ENCODE results near the gene LTK. TPM values are rescaled to one million over a fixed set of nuclear protein-coding genes. Genes with fewer than 3 reads are reported as not detected.

The LTK gene
- under 1 TPM in 3 of 4 donors, not detected in 1; 0.13 to 0.79 (median 0.22) TPM for total RNA-seq

DNA sequence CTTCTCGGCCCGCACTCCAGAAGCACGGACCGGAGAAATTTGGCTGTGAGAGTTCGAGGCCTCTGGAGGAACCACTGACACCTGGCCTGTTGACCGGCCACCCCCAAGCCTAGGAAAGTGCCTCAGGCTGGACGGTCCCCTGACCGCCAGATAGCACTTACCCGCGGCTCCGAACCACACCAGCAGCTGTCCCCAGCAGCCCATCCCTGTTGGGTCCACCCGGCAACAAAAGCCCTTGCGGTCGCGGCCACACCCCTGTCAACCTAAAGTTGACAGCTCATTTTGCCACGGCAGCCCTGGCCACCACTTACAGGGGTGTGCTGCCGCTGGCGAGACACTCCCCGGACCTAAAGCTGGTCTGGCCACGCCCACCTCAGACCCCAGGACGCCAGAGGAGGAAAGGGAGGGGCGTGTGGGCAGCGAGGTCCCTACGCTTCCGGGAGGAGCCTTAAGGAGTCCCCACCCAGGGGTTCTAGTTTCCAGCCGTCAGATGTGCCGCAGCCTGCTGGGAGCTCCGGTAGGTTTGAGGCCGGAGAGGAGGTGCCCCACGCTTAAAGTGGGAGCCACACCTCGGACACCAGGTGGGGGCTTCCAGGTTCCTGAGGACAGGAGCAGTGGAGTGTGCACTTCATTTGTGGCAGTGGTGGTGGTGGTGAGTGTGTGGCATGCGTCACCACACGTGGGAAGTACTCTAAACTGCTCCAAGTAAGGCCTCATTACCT, at the start of gene LTK:
Gene LTK (minus strand): TSS at position 322 of the 722 bp plus-strand sequence. CDS start 118 bp downstream, at position 204.
- H3K4me1 ChIP-seq, result peaks cover 23 to 30% of the 10 kb centered on the region in 2 donors
- no peaks in the 10 kb centered on the region for H3K9me3 ChIP-seq
- H3K4me3 ChIP-seq (replicated peaks in 1 of 3), result peak within 1 kb of the TSS in 1 of 3 donors; percentile 15
- peaks cover 18% of the 10 kb centered on the region for H3K27me3 ChIP-seq
- H3K27ac ChIP-seq, result no peak within 1 kb of the TSS
- intact Hi-C loops (cut with DNase I), result no loop called here
- no peaks in the 10 kb centered on the region for H3K36me3 ChIP-seq
- WGBS, 2 donors, result 8 to 32% methylated on average over 7 to 20 of the region's 33 CpGs
- no peak for DNase-seq
- TF ChIP-seq POLR2A (IDR thresholded peaks at IDR 0.05), result no peak
- no peak for TF ChIP-seq CTCF (IDR thresholded peaks at IDR 0.05)

DNA sequence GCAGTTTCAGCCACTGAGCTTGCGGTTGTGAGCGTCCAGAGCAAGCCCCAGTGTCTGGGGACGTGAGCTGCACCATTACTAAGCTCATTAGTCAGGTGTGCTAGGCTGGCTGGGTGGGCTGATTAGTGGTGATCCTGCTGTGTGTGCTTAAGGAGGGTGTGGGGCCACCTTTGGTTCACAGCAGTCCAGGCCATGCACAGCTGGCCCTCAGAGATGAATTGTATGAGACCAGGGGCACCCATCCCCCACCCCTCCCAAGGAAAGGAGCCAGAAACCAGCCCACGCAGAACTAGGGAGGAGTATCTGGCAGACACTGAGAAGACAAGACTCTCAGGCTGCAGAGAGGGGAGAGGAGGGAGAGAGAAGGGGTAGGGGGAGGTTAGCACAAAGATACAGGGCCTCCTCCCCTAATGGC, 49.2 kb upstream of the LTK start:
- no peak for TF ChIP-seq CTCF (IDR thresholded peaks at IDR 0.05)
- peak; percentile 74 to 76 for DNase-seq
- Histone ChIP-seq H3K27ac (no peak overlapping the region), H3K9me3 (no peaks in the 10 kb centered on the region), H3K36me3 (no peaks in the 10 kb centered on the region), H3K27me3 (no peaks in the 10 kb centered on the region), H3K4me3 (replicated peaks in 1 of 3) (no peak overlapping the region), H3K4me1 (peaks cover 11 to 17% of the 10 kb centered on the region in 2 donors)
- WGBS, 2 donors, result 38 to 53% methylated on average over 4 of the region's 4 CpGs
- intact Hi-C loops (cut with DNase I), result loop anchor here (10.0 kb wide), 1 partner anchor 252 kb away; no protein-coding TSS in a partner anchor

DNA sequence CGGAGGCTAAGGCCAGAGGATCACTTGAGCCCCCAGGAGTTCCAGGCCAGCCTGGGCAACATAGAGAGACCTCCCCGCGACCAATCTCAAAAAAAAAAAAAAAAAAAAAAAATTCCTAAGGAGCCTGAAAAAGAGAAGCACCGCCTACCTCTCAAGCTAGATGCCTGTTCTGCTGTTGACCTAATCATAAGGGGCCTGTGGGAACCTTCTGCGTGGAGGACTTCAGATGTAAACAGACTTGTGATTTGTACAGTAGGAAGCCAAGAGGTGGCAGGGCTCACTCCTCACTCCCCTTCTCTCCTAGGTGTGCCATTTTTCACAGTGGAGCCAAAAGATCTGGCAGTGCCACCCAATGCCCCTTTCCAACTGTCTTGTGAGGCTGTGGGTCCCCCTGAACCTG, 48.6 kb upstream of the LTK start:
- WGBS, 2 donors, result 42 to 48% methylated on average over 5 of the region's 5 CpGs
- Histone ChIP-seq H3K9me3 (no peaks in the 10 kb centered on the region), H3K27ac (no peak overlapping the region), H3K4me3 (replicated peaks in 1 of 3) (no peak overlapping the region), H3K4me1 (peaks cover 12 to 20% of the 10 kb centered on the region in 2 donors), H3K27me3 (no peaks in the 10 kb centered on the region), H3K36me3 (no peaks in the 10 kb centered on the region)
- no peak for TF ChIP-seq CTCF (IDR thresholded peaks at IDR 0.05)
- no peak for TF ChIP-seq POLR2A (IDR thresholded peaks at IDR 0.05)
- intact Hi-C loops (cut with DNase I), result loop anchor here (10.0 kb wide), 1 partner anchor 253 kb away; no protein-coding TSS in a partner anchor
- peak in 1 of 2 donors; percentile 10 for DNase-seq

GRCh38 chr15:41561777-41562145, 48.1 kb upstream of the LTK start:
- DNase-seq, result peak; percentile 16 to 30
- Histone ChIP-seq H3K4me3 (replicated peaks in 1 of 3) (no peak overlapping the region), H3K27ac (no peak overlapping the region), H3K9me3 (no peaks in the 10 kb centered on the region), H3K4me1 (peaks cover 12 to 20% of the 10 kb centered on the region in 2 donors), H3K27me3 (no peaks in the 10 kb centered on the region), H3K36me3 (no peaks in the 10 kb centered on the region)
- 73 to 86% methylated on average over 3 of the region's 3 CpGs for WGBS, 2 donors
- intact Hi-C loops (cut with DNase I), result loop anchor here (10.0 kb wide), 1 partner anchor 253 kb away; no protein-coding TSS in a partner anchor
- TF ChIP-seq POLR2A (IDR thresholded peaks at IDR 0.05) (no peak), CTCF (IDR thresholded peaks at IDR 0.05) (no peak)

DNA sequence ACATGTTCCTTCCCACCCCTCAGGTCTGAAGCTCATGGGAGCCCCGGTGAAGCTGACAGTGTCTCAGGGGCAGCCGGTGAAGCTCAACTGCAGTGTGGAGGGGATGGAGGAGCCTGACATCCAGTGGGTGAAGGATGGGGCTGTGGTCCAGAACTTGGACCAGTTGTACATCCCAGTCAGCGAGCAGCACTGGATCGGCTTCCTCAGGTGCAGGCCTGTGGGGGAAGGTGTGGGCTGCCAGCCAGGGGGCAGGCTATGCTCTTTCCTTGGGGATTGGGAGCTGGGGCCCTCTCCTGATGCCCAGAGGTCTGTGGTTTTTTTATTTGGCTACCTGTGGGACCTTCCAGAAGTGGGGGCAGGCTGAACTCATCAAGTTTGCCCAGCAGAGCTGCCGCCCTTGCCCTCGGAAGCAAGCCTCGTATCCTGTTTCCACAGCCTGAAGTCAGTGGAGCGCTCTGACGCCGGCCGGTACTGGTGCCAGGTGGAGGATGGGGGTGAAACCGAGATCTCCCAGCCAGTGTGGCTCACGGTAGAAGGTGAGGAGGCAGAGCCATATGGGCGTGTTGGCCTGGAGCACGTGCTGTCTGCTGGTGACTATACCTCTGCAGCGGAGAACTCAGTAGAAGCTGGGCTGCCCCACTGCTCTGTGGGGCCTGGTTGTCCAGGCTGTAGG, 47.6 kb upstream of the LTK start:
- Histone ChIP-seq H3K4me1 (peaks cover 12 to 20% of the 10 kb centered on the region in 2 donors), H3K9me3 (no peaks in the 10 kb centered on the region), H3K4me3 (replicated peaks in 1 of 3) (no peak overlapping the region), H3K36me3 (no peaks in the 10 kb centered on the region), H3K27ac (no peak overlapping the region), H3K27me3 (no peaks in the 10 kb centered on the region)
- intact Hi-C loops (cut with DNase I), result loop anchor here (10.0 kb wide), 1 partner anchor 254 kb away; no protein-coding TSS in a partner anchor
- no peak for DNase-seq
- TF ChIP-seq CTCF (IDR thresholded peaks at IDR 0.05), result no peak
- TF ChIP-seq POLR2A (IDR thresholded peaks at IDR 0.05), result no peak
- 89 to 97% methylated on average over 13 to 15 of the region's 16 CpGs for WGBS, 2 donors

All from thyroid gland (tissue), 4 donors.